GM21723 (cell line): Measurements from ENCODE around the gene FXR1.
"Not testable (repeated sequence)": the region's sequence is repeated elsewhere in the genome, so short reads cannot be mapped to it uniquely, and the experiment has no call there.

Experiments used
- ATAC-seq: cut with Tn5 transposase; IDR thresholded peaks from one replicate; pipeline ENCODE4 v1.9.1; 2021; ENCODE audit warnings: mild to moderate bottlenecking, moderate library complexity; ENCODE audit not compliant: unreplicated experiment

FXR1 gene

GRCh38 chr3:180912304-180913296, at the start of gene FXR1:
Gene FXR1 (plus strand): TSS chr3:180912670. CDS start chr3:180912686, 16 bp downstream.
- ATAC-seq: peak; percentile 99

DNA sequence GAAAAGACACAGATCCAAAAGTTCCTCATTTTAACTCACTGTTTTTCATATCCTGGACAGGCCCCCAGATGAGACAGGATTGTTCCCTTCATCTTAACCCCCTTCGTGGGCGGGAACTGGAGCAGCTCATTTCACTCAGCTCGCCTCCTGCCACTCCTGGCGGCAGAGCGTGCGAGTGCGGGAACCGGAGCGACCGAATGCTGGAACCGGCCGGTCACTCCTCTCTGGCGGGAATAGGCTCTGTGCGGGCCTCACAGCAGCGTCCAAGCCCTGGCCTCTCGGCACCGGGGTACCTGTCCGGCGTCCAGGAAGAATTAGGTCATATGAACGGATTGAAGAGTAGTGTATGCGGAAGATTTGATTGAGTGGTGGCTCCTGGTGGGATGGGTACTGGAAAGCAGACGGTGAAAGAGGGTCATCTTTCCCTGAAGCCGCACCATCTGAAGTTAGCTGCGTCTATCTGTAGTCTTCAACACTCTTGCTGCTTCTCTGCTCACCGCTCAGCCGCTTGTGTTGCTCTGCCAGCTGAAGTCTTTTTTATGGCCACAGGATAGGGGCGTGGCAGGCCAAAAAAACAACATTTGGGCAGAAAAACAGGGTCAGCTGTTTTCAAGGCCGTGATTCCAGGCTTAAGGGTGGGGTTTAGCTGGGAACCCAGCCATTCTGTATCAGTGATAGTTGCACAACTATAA, 42.3 kb upstream of the FXR1 start:
- no peak for ATAC-seq

- no peak for ATAC-seq
These were observed 40.6 kb upstream of the FXR1 start for GRCh38 chr3:180871901-180872300.

GRCh38 chr3:180872430-180872829, 40.0 kb upstream of the FXR1 start:
- not testable (repeated sequence) for ATAC-seq

DNA sequence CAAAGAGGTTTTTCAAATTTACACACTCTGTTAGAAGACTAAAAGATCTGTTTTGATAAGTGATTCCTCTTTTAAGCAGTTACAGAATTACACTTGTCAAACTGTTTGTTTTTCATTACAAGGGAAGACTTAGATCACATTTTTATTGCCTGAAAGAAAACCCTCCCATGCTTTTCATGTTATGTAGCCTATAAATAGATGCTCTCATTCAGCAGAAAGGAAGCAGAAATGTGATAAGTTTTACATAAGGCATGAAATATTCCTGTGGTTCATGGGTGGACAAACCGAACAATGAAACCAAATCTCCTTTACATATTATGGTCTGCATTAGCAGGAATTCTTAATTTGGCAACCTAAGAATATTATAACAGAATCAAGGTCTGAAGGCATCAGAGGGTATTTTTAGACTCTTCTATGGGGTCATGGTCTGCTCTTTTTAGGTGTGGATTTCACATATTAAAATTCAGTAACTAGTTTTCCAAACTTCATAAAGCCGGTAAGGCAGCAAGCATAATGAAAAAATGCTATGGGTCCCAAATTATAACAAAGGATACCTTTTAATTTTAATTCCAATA, 37.3 kb upstream of the FXR1 start:
- no peak for ATAC-seq

GRCh38 chr3:180881065-180881801, 31.2 kb upstream of the FXR1 start:
- no peak for ATAC-seq

GRCh38 chr3:180882115-180882514, 30.4 kb upstream of the FXR1 start:
- no peak for ATAC-seq

DNA sequence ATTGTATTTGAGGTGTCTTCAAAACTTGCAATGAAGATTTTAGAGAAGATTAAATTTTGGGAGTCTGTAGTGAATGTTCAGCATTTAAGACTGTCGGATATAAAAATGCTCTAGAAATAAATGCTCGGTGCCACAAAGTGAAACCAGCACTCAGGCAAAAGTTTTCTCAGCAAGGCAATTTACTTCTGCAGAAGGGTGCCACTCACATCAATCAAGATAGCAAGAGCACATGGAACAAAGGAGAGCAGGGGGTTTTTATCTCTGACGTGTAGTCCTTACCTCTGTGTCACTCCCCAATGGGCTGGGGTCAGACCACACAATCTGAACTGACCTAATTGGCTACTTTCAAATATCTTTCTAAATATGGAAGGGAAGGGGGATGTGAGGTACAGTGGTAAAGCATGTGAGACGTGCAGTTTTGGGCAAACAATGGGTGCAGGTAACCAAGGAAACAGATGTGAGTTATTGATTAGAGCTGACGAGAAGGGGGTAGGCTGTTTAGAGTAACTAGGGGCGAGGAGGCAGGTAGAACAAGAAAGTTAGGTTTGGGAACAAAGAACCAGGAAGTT, 23.4 kb upstream of the FXR1 start:
- ATAC-seq: no peak

DNA sequence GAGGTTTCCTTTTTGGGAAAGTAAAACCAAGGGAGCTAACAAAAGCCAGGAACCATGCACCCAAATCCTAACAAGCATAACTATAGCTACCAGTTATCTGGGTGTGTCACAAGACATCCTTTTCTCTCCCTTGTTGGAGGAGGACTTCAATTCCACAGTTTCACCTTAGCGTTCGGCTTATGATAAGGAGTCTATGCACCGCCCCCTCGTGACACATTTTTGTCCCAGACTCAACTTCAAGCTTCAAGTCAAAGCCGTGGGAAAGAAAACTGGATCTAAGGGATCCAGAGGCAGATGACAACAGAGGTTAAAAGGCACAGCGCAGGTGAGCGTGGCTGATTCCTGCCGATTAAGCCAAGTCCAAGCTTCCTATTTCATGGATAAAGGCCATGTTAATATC, 13.9 kb upstream of the FXR1 start:
- ATAC-seq: no peak

DNA sequence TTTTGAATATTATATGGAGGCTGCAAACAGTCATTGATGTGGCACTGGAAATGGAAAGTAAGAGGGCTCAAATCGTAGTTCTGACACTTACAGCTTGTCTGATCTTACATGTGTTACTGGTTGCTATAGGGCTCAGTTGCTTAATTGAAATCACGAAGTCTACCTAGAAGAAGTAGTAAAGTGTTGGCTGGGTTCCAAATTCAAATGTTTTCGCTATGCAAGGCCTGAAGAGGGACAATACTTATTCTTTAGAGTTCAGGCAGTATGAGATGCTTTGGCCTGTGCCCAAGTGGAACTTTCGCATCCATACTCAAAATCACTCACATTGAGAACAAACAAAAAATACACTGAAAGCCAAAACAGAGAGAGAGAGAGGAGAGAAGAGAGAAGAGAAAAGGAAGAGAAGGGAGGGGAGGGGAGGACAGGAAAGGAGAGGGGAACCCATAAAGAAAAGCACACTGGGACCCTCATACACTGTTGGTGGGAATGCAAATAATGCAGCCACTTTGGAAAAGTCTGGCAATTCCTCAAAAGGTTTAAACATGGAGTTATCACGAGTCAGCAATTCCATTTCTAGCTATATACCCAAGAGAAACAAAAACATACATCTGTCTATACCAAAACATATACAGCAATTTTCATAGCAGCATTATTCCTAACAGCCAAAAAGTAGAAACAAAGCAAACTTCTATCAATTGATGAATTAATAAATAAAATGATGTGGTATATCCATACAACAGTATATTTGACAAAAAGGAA, 2.9 kb upstream of the FXR1 start:
- ATAC-seq: no peak

GRCh38 chr3:180910823-180911222, 1.6 kb upstream of the FXR1 start:
- ATAC-seq: no peak

GRCh38 chr3:180911876-180912303, 580 bp upstream of the FXR1 start:
- peak; percentile 24 for ATAC-seq

DNA sequence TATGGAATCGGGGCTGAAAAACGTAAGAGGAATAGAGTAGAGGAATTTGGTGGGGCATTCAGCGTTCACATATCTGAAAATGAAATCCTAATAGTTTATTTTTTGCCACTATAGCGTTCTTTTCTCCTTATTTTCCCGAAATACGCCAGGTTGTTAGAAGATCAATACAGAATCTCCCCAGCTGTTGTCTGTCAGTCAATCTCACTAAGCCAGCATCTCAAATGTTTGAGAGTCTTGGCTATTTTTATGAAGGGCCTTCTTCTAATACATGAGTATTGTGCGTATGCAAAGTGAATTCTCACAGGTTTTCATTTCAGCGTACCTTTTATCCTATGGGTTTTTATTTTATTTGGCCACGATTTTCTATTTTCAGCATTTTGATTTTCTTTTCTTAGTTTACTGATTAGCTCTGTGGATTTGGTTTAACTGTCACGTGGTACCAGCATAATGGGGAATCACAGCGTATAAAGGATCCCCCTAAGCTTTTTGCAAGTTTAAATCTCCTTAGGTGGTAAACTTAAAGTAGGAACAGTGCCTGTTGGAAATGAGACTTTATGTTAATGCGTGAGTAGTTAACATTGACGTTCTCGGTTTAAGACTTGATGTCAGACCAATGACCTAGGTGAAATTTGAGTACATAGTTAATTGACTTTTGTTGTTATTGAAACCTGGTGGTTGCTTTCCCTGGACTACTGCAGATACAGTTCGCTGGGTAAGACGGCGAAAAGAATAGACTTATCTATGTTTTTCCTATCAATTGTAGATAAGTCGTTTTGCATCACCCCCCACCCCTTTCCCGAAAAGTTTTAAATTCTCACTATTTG, 1.3 kb downstream of the FXR1 start:
- ATAC-seq: no peak

GRCh38 chr3:180918542-180918941, 6.1 kb downstream of the FXR1 start:
- ATAC-seq: no peak

DNA sequence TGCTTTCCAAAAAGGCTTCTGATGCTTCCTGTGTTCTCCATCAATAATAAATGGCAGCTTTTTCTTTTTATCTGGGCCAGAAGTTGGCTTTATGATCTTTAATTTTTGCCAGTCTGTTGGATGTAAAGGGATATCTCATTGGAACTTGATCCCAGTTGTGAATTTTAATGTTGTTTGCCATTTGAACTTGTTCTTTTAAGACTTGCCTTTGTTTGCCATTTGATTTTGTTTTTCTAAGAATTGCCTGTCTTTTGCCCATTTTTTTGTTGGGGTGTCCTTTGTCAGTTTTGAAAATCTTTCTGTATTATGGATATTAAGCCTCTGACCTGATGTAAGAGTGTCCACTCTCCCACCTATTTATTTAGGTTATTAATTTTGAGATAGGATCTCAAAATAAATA, 9.8 kb downstream of the FXR1 start:
- ATAC-seq: no peak

GRCh38 chr3:180923561-180923960, 11.1 kb downstream of the FXR1 start:
- ATAC-seq: no peak

DNA sequence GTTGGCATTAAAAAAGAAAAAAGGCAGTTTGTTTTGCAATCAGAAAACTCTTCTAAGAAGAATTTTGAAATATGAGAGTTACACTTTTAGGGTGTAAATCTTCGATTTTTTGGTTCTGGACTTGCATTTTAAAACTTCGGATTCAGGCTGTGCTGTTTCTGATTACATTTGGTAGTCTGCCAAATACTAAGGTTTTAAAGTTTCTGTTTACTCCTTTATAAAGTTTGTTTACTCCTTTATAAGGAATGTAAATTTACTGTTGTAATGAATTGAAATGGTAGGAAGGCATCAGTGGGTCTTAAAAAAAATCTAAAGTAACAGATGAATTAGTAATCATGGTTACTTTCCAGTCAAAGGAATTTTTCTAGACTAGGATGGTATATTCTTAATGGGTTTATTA, 14.1 kb downstream of the FXR1 start:
- ATAC-seq: no peak

GRCh38 chr3:180929376-180929775, 16.9 kb downstream of the FXR1 start:
- no peak for ATAC-seq

DNA sequence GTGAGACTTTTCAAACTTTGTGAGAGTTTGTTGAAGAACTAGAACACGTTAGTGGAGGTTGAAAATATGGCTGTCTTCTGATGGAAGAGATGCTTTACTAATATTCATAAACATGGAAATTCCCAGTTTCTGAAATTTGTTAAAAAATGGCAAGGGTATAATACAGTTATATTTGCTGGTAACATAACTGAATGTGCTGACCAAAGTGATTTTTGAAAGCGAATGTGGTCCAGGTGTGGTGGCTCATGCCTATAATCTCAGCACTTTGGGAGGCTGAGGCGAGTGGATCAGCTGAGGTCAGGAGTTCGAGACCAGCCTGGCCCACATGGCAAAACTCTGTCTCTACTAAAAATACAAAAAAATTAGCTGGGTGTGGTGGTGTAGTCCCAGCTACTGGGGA, 18.1 kb downstream of the FXR1 start:
- ATAC-seq: no peak
